ENCODE measurements around the gene APMAP.

- TF ChIP-seq CTCF (IDR thresholded peaks at IDR 0.05) (no peak), POLR2AphosphoS5 (IDR thresholded peaks at IDR 0.05) (no peak), POLR2A (IDR thresholded peaks at IDR 0.05) (no peak)
These were observed 43.9 kb upstream of the APMAP start for GRCh38 chr20:25036331-25036936.

Data from prostate gland (tissue), 2 donors.